GM23248 (cell line): ENCODE results near the gene MYPN. TPM values are rescaled to one million over a fixed set of nuclear protein-coding genes. Genes with fewer than 3 reads are reported as not detected.
A peak's percentile ranks its signal among the peaks of the same experiment; 100 is the strongest.

ENCODE experiments used
- DNase-seq: peaks from one replicate; pipeline ENCODE4 v3.0.0-alpha.2; 2015
- H2AFZ ChIP-seq: fragments of 200-600 bp; sonication (generic); 2 replicates; pipeline ENCODE4 v1.6.1; 2016; ENCODE audit warnings: antibody characterized with exemption
- H3F3A ChIP-seq: fragments of 200-600 bp; sonication (generic); 2 replicates; pipeline ENCODE4 v1.6.1; 2016; ENCODE audit warnings: mild to moderate bottlenecking, antibody characterized with exemption, mixed run types; ENCODE audit not compliant: insufficient read depth
- H3K27ac ChIP-seq: fragments of 200-600 bp; sonication (generic); 2 replicates; pipeline ENCODE4 v1.5.1; 2016; ENCODE audit warnings: mild to moderate bottlenecking
- H3K27me3 ChIP-seq: fragments of 200-600 bp; sonication (generic); replicated peaks from 2 replicates; pipeline ENCODE4 v1.6.1; 2016; ENCODE audit warnings: mild to moderate bottlenecking; ENCODE audit not compliant: insufficient read depth
- H3K36me3 ChIP-seq: fragments of 200-600 bp; sonication (generic); 2 replicates; pipeline ENCODE4 v1.6.1; 2016; ENCODE audit warnings: low read depth, mild to moderate bottlenecking
- H3K4me1 ChIP-seq: fragments of 200-600 bp; sonication (generic); 2 replicates; pipeline ENCODE4 v1.6.1; 2016; ENCODE audit warnings: mild to moderate bottlenecking; ENCODE audit not compliant: insufficient read depth
- H3K4me2 ChIP-seq: fragments of 200-600 bp; sonication (generic); one replicate; pipeline ENCODE4 v1.6.1; 2016; ENCODE audit warnings: mild to moderate bottlenecking; ENCODE audit not compliant: unreplicated experiment
- H3K4me3 ChIP-seq: fragments of 200-600 bp; sonication (generic); 2 replicates; pipeline ENCODE4 v1.5.1; 2016; ENCODE audit warnings: mild to moderate bottlenecking
- H3K79me2 ChIP-seq: fragments of 200-600 bp; sonication (generic); 2 replicates; pipeline ENCODE4 v1.6.1; 2016; ENCODE audit warnings: mild to moderate bottlenecking; ENCODE audit not compliant: insufficient read depth
- H3K9ac ChIP-seq: fragments of 200-600 bp; sonication (generic); 2 replicates; pipeline ENCODE4 v1.6.1; 2016; ENCODE audit warnings: mild to moderate bottlenecking
- H3K9me2 ChIP-seq: fragments of 200-600 bp; sonication (generic); 2 replicates; pipeline ENCODE4 v1.6.1; 2016; ENCODE audit warnings: mixed run types, mild to moderate bottlenecking, moderate library complexity; ENCODE audit not compliant: insufficient read depth
- H3K9me3 ChIP-seq: fragments of 200-600 bp; sonication (generic); one replicate; pipeline ENCODE4 v1.6.1; 2017; ENCODE audit warnings: low read depth
- H4K20me1 ChIP-seq: fragments of 200-600 bp; sonication (generic); 2 replicates; pipeline ENCODE4 v1.6.0; 2016; ENCODE audit not compliant: insufficient read depth
- EZH2 ChIP-seq: fragments of 200-600 bp; sonication (generic); IDR thresholded peaks from 2 replicates; pipeline ENCODE4 v1.6.1; 2018; ENCODE audit warnings: antibody characterized with exemption, mild to moderate bottlenecking; ENCODE audit not compliant: insufficient read depth, poor library complexity, severe bottlenecking
- EZH2phosphoT487 ChIP-seq: fragments of 200-600 bp; sonication (generic); IDR thresholded peaks from 2 replicates; pipeline ENCODE4 v1.6.1; 2018; ENCODE audit warnings: antibody characterized with exemption, moderate library complexity, mild to moderate bottlenecking, low read depth; ENCODE audit not compliant: insufficient read depth
- WGBS, 2 experiments: methylation state at CpG; one replicate each; pipeline ENCODE4 v1.1.6; 2015 to 2017; ENCODE audit warnings: low lambda C conversion rate in 2 of 2, low coverage in 1 of 2; ENCODE audit errors: missing lambda C conversion rate in 2 of 2; 5-methylcytosine and 5-hydroxymethylcytosine counted together
- in situ Hi-C: fragments of 300-500 bp; cut with MboI; formaldehyde crosslinking; loops from 2 replicates; pipeline ENCODE4 v1.15.0; 2020
- polyA plus RNA-seq: library from polyadenylated mRNA; unstranded; fragments of >200 nt; fragmentation: Nextera tagmentation; extraction: Ambion mirVana; gene quantifications from 2 replicates; pipeline ENCODE4 v1.2.1, GENCODE V29; 2016
- total RNA-seq: library from RNA; depleted of rRNA; stranded (reverse); fragments of >200 nt; shearing (Covaris generic); gene quantifications from 2 replicates; pipeline ENCODE4 v1.2.3, GENCODE V29; 2014; rRNA removed

MYPN gene
- total RNA-seq (14.5 and 20.0 TPM in 2 replicates), polyA plus RNA-seq (8.8 and 9.2 TPM in 2 replicates)

- H3K36me3 ChIP-seq: peaks cover 10% of the 10 kb centered on the region
- 0 out of 2 replicates have a peak within 1 kb of the TSS, but pooled peaks have one; percentile 14 for H3K27ac ChIP-seq
- peaks cover 60% of the 10 kb centered on the region for H3K4me1 ChIP-seq
- in situ Hi-C loops: loop anchor here (5.0 kb wide), 1 partner anchor 38 kb away; no protein-coding TSS in a partner anchor
- 96 to 100% methylated on average over 3 of the region's 3 CpGs for WGBS, 2 experiments
- DNase-seq: no peak
- peaks cover 19% of the 10 kb centered on the region for H3F3A ChIP-seq
- H3K9me2 ChIP-seq: no peaks in the 10 kb centered on the region
- no peak within 1 kb of the TSS for H3K9ac ChIP-seq
- H3K79me2 ChIP-seq: peaks cover 82% of the 10 kb centered on the region
- H4K20me1 ChIP-seq: no peaks in the 10 kb centered on the region
- H2AFZ ChIP-seq: peak within 1 kb of the TSS; percentile 52
- H3K9me3 ChIP-seq: no peaks in the 10 kb centered on the region
- H3K27me3 ChIP-seq: no peaks in the 10 kb centered on the region
- peak within 1 kb of the TSS; percentile 94 for H3K4me2 ChIP-seq
- peak within 1 kb of the TSS; percentile 74 for H3K4me3 ChIP-seq
- TF ChIP-seq EZH2phosphoT487 (no peak), EZH2 (no peak)
Measured at GRCh38 chr10:68109331-68109730, at the start of gene MYPN. MYPN (plus strand) TSS chr10:68109488; CDS start chr10:68121439, 11,951 bp downstream.

GRCh38 chr10:68067029-68067428, 42.3 kb upstream of the MYPN start:
- H3K4me1 ChIP-seq: peaks cover 44% of the 10 kb centered on the region
- 85 to 86% methylated on average over 4 of the region's 4 CpGs for WGBS, 2 experiments
- peaks cover 100% of the 10 kb centered on the region for H3K79me2 ChIP-seq
- peaks cover 76% of the 10 kb centered on the region for H3K36me3 ChIP-seq
- no peaks in the 10 kb centered on the region for H3K9me3 ChIP-seq
- peaks cover 27% of the 10 kb centered on the region for H4K20me1 ChIP-seq
- peak overlapping the region; percentile 26 for H3K27ac ChIP-seq
- peak overlapping the region; percentile 48 for H3K4me2 ChIP-seq
- H3K9me2 ChIP-seq: no peaks in the 10 kb centered on the region
- no peak for TF ChIP-seq EZH2phosphoT487
- no peak for TF ChIP-seq EZH2
- H3K4me3 ChIP-seq: peak overlapping the region; percentile 95
- in situ Hi-C loops: no loop called here
- no peaks in the 10 kb centered on the region for H3K27me3 ChIP-seq
- no peak for DNase-seq
- H3K9ac ChIP-seq: no peak overlapping the region
- H3F3A ChIP-seq: peaks cover 86% of the 10 kb centered on the region
- H2AFZ ChIP-seq: no peak overlapping the region

- 59 to 61% methylated on average over 3 of the region's 3 CpGs for WGBS, 2 experiments
- peak overlapping the region; percentile 26 for H3K27ac ChIP-seq
Measured at GRCh38 chr10:68067508-68067907, 41.8 kb upstream of the MYPN start.

GRCh38 chr10:68073631-68074030, 35.7 kb upstream of the MYPN start:
- Histone ChIP-seq H3K9me3 (no peaks in the 10 kb centered on the region), H2AFZ (no peak overlapping the region), H3K4me2 (peak overlapping the region; percentile 99), H3K9ac (peak overlapping the region; percentile 93), H3K36me3 (peaks cover 49% of the 10 kb centered on the region), H3K9me2 (no peaks in the 10 kb centered on the region), H3K27ac (peak overlapping the region; percentile 93), H3F3A (peaks cover 51% of the 10 kb centered on the region), H4K20me1 (peaks cover 9% of the 10 kb centered on the region; the same call in 1 of the 2 replicates), H3K79me2 (peaks cover 69% of the 10 kb centered on the region), H3K4me3 (peak overlapping the region; percentile 95), H3K27me3 (no peaks in the 10 kb centered on the region), H3K4me1 (peaks cover 18% of the 10 kb centered on the region)
- in situ Hi-C loops: no loop called here
- TF ChIP-seq EZH2: no peak
- TF ChIP-seq EZH2phosphoT487: no peak
- no peak for DNase-seq
- WGBS, 2 experiments: 1 to 4% methylated on average over 3 of the region's 3 CpGs

More at GRCh38 chr10:68067508-68067907, 41.8 kb upstream of the MYPN start:
- Histone ChIP-seq H3K4me3 (peak overlapping the region; percentile 95), H4K20me1 (peaks cover 27% of the 10 kb centered on the region), H3K9ac (no peak overlapping the region; the same call in 1 of the 2 replicates), H3K36me3 (peaks cover 76% of the 10 kb centered on the region), H3K4me1 (peaks cover 44% of the 10 kb centered on the region), H2AFZ (no peak overlapping the region), H3K79me2 (peaks cover 100% of the 10 kb centered on the region), H3K27me3 (no peaks in the 10 kb centered on the region), H3K9me2 (no peaks in the 10 kb centered on the region), H3K9me3 (no peaks in the 10 kb centered on the region), H3K4me2 (peak overlapping the region; percentile 48), H3F3A (peaks cover 85% of the 10 kb centered on the region)
- no peak for DNase-seq
- TF ChIP-seq EZH2 (no peak), EZH2phosphoT487 (no peak)
- in situ Hi-C loops: no loop called here
